ENCODE measurements around the gene PLCXD1.

PLCXD1 gene

DNA sequence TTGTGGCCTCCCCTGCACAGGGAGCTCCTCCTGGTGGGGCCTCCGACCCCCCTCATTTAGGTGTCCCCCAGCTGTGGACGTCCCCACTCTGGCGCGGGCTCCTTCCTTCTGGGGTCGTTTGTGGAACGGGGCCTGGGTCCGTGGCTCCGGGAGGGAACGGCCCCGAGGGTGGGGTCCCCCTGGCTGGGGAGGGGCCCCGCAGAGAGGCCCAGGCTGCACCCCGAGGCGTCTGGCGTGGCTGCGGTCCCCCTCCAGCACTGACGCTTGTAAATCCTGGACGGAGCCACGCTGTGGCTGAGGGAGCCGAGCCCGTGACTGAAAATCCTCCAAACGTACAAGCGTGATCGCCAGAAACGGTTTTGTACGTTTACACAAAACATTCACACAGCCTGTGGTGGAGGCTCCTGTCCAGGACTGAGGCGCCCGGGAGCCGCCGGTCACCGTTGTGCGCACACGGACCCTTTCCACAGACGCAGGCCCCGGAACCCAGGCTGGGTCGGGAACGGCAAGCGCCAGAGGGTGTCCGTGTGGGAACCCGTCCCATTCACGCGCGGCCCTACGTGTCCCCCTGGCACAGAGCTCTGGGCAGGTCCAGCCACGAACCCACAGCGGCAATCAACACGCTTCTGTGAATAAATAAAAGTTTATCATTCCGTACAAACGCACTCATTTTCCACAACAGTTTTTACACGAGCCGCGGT, 52.6 kb downstream of the PLCXD1 start:
- peaks cover 5% of the 10 kb centered on the region for H3K27me3 Mint-ChIP-seq (ENCODE audit: low read depth, poor library complexity)
- no peak overlapping the region for H3K27ac Mint-ChIP-seq
- TF ChIP-seq, protein P1, sequence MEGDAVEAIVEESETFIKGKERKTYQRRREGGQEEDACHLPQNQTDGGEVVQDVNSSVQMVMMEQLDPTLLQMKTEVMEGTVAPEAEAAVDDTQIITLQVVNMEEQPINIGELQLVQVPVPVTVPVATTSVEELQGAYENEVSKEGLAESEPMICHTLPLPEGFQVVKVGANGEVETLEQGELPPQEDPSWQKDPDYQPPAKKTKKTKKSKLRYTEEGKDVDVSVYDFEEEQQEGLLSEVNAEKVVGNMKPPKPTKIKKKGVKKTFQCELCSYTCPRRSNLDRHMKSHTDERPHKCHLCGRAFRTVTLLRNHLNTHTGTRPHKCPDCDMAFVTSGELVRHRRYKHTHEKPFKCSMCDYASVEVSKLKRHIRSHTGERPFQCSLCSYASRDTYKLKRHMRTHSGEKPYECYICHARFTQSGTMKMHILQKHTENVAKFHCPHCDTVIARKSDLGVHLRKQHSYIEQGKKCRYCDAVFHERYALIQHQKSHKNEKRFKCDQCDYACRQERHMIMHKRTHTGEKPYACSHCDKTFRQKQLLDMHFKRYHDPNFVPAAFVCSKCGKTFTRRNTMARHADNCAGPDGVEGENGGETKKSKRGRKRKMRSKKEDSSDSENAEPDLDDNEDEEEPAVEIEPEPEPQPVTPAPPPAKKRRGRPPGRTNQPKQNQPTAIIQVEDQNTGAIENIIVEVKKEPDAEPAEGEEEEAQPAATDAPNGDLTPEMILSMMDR (IDR thresholded peaks at IDR 0.05): no peak
- no peak overlapping the region for H3K4me3 Mint-ChIP-seq
- H3K4me1 Mint-ChIP-seq: no peaks in the 10 kb centered on the region
- H3K9me3 Mint-ChIP-seq: peaks cover 31% of the 10 kb centered on the region
- no peak for DNase-seq
- peaks cover 42% of the 10 kb centered on the region for H3K36me3 Mint-ChIP-seq (ENCODE audit: low read depth)

- H3K9me3 Mint-ChIP-seq: peaks cover 30% of the 10 kb centered on the region
- TF ChIP-seq, protein P1 (IDR thresholded peaks at IDR 0.05): no peak
These were observed 53.2 kb downstream of the PLCXD1 start for GRCh38 chrX:334331-334891.

DNA sequence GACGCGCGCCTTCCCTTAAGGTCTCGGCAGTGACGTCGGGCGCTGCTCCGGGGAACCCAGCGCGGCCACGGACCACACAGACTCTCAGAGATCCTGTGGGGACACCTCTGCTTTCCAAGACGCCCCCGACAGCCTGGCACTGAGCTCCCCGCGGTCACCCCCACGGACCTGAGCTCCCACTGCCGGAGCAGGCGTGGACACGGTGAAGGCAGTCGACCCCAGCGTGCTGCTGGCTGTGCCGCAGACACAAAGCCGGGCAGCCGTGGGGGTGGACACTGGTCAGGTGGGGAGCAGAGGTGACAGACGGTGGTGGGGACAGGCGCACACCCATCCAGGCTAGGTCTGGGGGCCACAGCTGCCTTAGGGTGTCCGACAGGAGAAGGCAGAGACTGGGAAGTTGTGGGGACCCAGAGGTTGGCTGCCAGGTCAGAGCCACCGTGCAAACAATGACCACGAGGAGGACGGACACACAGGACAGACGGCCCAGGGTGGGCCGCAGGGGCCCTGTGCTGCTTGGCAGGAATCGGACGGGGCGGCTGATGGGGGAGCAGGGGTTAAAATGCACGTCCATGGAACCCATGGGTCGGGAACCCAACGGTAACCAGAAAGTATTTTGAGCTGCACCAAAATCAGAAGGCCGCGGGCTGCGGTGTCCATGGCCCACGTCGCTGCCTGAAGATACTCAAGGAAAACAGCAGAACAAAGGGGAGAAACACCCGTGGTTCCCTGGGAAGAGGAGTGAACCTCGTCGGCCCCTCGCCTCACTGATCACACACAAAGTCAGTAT, 54.0 kb downstream of the PLCXD1 start:
- no peak overlapping the region for H3K27ac Mint-ChIP-seq
- peaks cover 29% of the 10 kb centered on the region for H3K9me3 Mint-ChIP-seq
- peaks cover 5% of the 10 kb centered on the region for H3K27me3 Mint-ChIP-seq (ENCODE audit: low read depth, poor library complexity)
- H3K4me1 Mint-ChIP-seq: no peaks in the 10 kb centered on the region
- peaks cover 44% of the 10 kb centered on the region for H3K36me3 Mint-ChIP-seq (ENCODE audit: low read depth)
- no peak for DNase-seq
- TF ChIP-seq, protein P1 (IDR thresholded peaks at IDR 0.05): no peak
- no peak overlapping the region for H3K4me3 Mint-ChIP-seq

More at GRCh38 chrX:334331-334891, 53.2 kb downstream of the PLCXD1 start:
- Mint-ChIP-seq H3K36me3 (ENCODE audit: low read depth) (peaks cover 44% of the 10 kb centered on the region), H3K27me3 (ENCODE audit: low read depth, poor library complexity) (peaks cover 5% of the 10 kb centered on the region), H3K4me1 (no peaks in the 10 kb centered on the region), H3K4me3 (no peak overlapping the region), H3K27ac (no peak overlapping the region)
- no peak for DNase-seq

- H3K27me3 Mint-ChIP-seq (ENCODE audit: low read depth, poor library complexity): peaks cover 5% of the 10 kb centered on the region
- DNase-seq: no peak
- H3K27ac Mint-ChIP-seq: no peak overlapping the region
- TF ChIP-seq, protein P1 (IDR thresholded peaks at IDR 0.05): no peak
- H3K36me3 Mint-ChIP-seq (ENCODE audit: low read depth): peaks cover 48% of the 10 kb centered on the region
- H3K9me3 Mint-ChIP-seq: peaks cover 29% of the 10 kb centered on the region
- no peak overlapping the region for H3K4me3 Mint-ChIP-seq
- H3K4me1 Mint-ChIP-seq: no peaks in the 10 kb centered on the region
These were observed 54.6 kb downstream of the PLCXD1 start for GRCh38 chrX:335758-336155.

- Mint-ChIP-seq H3K9me3 (peaks cover 31% of the 10 kb centered on the region), H3K27me3 (ENCODE audit: low read depth, poor library complexity) (peaks cover 5% of the 10 kb centered on the region), H3K4me3 (no peak overlapping the region), H3K27ac (no peak overlapping the region), H3K4me1 (no peaks in the 10 kb centered on the region), H3K36me3 (ENCODE audit: low read depth) (peaks cover 51% of the 10 kb centered on the region)
- TF ChIP-seq, protein P1 (IDR thresholded peaks at IDR 0.05): no peak
- DNase-seq: no peak
These were observed 55.0 kb downstream of the PLCXD1 start for GRCh38 chrX:336227-336626.

Data from nephron progenitor cell (in vitro differentiated cells).